GM19239 (cell line): ENCODE data around the gene STAG1.
"Not testable (repeated sequence)": the region's sequence is repeated elsewhere in the genome, so short reads cannot be mapped to it uniquely, and the experiment has no call there.

Source experiments
- DNase-seq: peaks from one replicate; pipeline ENCODE4 v3.0.0; 2011; ENCODE audit warnings: low spot score; ENCODE audit not compliant: insufficient read length
- FAIRE-seq: peaks from 2 replicates; lab custom pipeline; 2011; peaks lifted over from hg19 to GRCh38; lab: Jason Lieb, UNC

Gene STAG1

DNA sequence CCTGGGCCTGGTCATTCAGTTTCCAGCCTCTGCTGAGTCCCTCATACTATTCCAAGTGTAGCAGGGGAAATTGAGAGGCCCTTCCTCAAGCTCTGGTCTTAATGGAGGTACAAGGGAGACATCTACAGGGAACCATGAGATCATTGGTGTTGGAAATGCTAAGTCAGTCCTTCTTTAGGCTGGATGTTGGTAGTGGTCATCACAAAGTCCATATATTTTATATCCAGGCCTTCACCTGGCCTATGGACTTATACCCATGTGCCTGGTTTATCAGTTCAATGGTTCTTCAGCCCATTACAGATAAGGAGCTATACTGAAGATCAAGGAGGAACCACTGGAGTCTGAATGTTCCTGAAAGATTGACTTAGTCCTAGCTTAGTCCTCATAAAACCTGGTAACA, 135.0 kb downstream of the STAG1 start:
- DNase-seq (no peak), FAIRE-seq (no peak)

DNA sequence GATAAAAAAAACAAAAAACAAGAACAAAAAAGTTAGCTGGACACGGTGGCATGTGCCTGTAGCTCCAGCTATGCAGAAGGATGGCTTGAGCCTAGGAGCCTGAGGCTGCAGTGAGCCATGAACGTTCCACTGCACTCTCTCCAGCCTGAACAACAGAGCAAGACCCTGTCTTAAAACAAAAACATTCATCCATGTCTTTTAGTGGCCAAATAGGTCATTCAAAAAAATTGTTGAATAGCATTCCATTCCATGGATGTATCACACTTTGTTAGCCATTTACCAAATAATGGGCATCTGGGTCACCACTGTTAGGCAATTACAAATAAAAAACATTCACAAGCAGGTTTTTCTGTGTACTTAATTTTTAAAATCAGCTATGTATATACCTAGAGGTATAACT, 139.7 kb downstream of the STAG1 start:
- DNase-seq (no peak), FAIRE-seq (peak; percentile 4)

DNA sequence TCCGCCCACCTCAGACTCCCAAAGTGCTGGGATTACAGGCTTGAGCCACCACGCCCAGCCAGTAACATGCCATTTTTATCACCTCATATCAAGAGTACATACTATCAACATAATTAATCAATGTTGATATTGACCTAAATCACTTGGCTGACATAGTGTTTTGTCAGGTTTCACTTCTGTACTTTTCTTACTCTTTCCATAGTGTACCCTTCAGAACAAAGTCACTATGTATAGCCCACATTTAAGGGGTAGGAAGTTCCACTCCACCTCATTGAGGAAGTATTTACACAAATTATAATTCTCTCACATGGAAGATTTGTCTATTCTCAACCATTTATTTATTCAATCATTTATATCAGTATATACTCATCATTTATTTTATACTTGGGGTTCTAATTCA, 145.2 kb downstream of the STAG1 start:
- DNase-seq (no peak), FAIRE-seq (no peak)

DNA sequence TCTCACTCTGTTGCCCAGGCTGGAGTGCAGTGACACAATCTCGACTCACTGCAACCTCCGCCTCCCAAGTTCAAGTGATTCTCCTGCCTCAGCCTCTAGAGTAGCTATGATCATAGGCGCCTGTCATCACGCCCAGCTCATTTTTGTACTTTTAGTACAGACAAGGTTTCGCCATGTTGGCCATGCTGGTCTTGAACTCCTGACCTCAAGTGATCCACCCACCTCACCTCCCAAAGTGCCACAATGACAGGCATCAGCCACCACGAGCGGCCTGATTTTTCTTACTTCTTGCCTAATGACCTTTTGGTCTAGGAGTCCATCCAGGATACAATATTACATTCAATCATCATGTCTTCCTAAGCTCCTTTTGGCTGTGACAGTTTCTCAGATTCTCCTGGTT, 146.0 kb downstream of the STAG1 start:
- not testable (repeated sequence) for FAIRE-seq, DNase-seq

DNA sequence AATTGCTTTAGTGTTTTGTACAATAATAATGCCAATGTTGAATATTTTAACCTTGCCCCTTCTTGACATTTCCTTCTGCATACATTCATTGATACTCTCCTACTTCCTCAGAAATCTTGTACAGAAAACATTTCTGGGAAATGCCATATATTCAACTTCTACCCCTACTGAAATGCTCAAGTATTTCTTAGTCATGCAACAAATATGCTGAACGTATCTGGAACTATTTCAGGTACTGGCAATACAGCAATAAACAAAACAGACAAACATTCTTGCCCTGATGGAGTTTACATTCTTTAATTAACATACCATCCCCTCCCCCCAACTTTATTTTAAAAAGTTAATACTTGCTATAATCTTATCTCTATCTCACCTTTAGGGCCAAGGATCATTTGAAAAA, 147.2 kb downstream of the STAG1 start:
- DNase-seq (no peak), FAIRE-seq (no peak)

DNA sequence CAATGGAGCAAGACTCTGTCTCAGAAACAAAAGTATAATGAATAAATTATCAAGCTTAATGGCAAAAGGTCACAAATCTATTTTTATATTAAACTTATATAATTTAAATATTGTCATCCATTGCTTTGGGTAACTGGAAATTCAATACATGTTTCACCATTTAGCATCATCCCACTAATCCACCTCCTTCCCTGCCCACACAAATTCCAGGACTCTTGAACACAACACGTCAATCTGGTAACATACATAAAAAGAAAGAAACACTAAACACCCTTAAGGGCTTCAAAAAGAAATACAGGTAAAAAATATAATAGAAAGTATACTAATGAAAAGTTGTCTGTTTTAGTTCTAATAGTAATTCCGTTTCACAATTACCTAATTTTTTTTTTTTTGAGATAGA, 149.4 kb downstream of the STAG1 start:
- FAIRE-seq (no peak), DNase-seq (no peak)

DNA sequence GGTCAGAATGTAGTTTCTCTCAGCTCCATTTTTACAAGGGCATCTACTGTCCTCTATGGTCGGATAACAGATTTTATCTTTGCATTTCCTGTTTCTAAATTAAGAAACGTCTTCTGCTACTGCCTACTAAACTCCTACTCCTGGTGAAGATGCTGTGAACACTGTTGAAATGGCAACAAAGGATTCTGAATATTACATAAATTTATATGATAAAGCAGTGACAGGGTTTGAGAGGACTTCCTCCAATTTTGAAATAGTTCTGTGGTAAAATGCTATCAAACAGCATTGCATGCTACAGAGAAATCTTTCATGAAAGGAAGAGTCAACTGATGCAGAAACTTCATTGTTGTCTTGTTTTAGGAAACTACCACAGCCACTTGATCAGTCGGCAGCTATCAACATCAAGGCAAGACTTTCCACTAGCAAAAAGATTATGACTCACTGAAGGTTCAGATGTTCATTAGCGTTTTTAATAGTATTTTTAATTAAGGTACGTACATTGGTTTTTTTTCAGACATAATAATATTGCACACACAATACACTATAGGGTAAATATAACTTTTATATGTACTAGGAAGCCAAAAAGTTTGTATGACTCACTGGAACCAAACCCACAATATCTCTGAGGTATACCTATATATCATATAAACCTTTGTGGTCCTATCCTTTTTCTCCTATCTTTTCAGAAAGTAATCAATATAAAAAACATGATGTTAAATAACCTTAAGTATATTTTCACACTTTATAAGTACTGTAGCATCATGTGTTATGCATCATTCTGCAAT, 156.1 kb downstream of the STAG1 start:
- no peak for FAIRE-seq
- no peak for DNase-seq

DNA sequence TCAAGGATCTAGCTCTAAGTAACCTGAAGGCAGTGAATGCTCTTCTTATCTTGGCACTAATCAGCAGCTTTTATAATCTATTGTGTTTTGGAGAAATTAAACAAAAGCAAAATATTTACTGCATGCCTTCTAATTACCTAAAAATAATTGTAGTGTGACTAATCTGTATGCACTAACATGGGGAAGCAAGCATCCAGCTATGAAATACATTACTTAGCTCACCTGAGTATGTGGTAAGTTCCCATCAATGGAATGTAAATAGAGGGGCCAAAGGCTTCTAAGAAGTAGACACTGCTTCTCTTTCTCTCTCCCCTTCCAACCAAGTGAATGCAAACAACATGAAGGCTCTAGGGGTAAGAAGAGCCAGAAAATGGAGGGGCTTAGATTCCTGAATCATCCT, 165.6 kb downstream of the STAG1 start:
- no peak for DNase-seq
- no peak for FAIRE-seq

DNA sequence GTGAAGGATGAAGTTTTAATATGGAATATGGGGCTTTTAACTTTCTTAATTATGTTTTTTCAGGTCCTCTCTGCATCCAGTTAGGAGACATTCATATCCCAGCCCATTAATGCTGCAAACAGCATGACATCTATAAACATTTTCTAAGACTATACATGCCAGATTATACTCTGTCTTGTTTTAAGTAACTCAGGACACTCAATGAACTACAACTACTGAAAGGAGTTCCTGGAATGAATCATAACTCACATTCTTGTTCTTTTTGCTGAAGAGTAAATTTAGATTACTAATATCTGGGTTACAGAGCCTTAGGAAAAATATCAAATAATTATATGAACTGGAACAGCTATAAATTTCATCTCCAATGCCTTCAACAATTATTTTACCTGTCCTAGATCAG, 167.4 kb downstream of the STAG1 start:
- FAIRE-seq (no peak), DNase-seq (no peak)

DNA sequence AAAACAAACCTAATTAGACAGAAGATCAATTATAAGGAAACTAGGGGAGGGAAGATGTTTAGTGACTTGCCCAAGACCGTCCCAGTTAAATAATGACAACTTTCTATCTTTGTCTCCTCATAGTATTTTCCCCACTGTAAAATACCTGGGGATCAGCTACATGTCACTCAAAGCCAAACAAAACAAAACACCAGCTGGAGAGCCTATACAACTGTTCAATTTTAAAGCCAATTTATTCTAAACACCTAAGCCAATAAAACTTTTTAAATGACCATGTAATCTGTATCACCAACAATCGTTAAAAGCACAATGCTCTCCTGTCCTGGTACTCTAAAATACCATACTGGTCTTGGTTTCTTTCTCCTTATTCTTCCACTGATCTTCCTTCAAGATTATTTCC, 168.4 kb downstream of the STAG1 start:
- no peak for FAIRE-seq

DNA sequence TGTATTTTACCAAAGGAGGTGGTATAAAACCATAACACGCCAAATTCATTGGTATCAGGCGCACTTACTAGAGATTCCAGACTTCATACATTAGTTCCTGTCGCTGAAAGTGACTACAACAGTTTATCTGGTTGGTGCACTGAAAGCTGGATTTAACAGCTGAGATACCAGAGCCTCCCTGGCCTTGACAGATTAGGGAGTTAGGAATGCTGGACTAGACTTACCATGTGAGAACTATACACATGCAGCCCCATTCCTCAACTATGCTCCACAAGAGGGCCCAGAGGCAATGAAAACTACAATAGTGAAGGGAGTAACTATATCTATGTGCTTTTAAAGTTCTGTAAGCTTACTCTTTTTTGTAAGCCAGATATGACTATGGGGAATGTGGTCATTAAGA, 174.4 kb downstream of the STAG1 start:
- FAIRE-seq (no peak), DNase-seq (no peak)

More for the DNA sequence above, 168.4 kb downstream of the STAG1 start:
- no peak for DNase-seq

DNA sequence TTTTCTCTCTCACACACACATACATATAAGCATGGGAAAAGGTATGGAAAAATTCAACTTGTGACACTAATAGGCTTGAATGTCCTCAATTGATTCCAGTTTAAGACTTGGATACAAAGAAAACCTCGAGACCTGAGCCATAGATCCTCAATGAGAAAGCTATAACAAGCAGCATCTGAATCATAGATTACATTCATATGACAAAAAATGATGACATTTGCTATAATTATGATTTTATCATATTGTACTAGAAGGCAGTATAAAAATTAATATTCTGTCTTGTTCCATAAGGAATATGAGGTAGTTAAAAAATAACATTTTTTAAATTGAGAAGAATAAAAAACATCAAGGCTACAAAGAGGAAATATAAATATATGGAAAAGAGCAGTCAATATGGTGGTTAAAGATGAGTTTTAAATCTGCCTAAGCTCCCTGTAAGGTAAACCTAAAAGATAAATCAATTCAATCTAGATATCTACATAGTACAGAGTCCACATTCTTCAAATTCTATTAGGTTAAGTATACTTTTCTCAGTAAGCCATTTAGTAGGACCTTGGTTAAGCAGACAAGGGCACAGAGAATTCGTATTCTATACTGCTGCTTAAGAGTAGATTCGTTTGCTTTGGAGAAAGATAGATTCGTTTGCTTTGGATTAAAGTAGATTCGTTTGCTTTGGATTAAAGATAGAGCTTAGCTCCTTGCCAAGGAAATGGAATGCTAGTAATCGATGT, 175.7 kb downstream of the STAG1 start:
- no peak for DNase-seq
- FAIRE-seq, result no peak

DNA sequence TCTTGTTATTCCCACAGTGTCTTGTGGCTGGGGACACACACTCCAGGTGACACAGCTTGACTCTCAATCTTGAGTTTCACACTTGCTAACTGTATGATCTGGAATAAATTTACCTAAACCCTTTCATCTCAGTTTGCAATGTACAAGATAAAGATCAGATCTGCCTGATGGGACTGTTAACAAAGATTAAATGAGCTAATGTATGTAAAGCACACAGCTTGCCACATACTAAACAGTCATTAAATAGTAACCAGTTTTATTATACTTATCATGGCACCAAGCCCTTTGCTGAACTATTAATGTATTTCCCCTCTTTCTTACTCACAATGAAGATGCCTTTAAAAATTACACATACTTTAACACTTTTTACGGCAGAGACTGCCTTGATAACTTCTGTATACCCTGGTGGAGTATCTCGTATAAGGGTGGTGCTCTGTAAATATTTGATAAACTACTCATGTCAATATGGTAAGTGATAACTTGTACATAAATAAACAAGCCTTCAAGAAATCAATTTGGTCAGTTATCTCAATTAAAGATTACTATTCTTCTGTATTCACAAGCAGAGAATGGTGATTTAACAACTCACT, 184.5 kb downstream of the STAG1 start:
- FAIRE-seq (no peak), DNase-seq (no peak)

DNA sequence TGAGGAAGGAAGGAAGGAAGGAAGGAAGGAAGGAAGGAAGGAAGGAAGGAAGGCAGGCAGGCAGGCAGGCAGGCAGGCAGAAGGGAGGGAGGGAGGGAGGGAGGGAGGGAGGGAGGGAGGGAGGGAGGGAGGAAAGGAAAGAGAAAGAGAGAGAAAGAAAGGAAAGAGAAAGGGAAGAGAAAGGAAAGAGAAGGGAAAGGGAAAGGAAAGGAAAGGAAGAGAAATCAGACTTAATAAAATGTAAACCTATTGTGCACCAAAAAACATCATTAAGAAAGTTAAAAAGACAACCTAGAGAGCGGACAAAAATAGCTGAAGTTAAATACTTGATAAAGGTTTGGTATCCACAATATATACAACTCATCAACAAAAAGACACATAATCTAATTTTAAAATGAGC, 187.2 kb downstream of the STAG1 start:
- not testable (repeated sequence) for DNase-seq
- FAIRE-seq, result peak; percentile 65

DNA sequence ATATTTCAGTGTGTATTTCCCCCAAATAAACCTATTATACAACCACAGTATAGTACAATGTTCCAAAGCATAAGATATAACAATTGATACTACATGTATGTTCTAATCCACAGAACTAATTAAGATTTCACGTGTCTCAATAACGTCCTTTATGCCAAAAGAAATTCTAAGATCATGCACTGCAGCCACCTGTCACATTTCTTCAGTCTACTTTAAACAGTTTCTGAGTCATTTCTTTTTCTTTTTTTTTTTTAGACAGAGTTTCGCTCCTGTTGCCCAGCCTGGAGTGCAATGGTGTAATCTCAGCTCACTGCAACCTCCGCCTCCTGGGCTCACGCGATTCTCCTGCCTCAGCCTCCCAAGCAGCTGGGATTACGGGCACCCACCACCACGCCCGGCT, 190.2 kb downstream of the STAG1 start:
- DNase-seq (no peak), FAIRE-seq (no peak)

DNA sequence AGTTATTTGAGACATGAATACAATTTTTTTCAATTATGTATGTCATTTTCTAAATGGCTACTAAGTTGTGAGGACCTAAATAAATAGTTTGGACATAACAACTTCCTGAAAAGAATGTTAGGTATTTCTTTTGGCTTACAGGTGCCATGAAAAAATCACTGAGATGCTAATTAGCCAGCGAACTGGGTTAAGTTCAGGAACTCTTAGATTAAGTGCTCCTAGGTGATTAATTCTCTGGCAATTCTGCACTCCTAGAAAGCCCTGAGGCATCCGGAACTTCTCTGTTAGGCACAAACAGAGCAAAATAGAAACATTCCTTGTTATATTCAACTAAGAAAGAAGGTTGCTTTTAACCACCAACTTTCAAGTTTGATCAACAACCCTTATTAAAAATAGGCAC, 192.3 kb downstream of the STAG1 start:
- DNase-seq (no peak), FAIRE-seq (peak; percentile 47)

DNA sequence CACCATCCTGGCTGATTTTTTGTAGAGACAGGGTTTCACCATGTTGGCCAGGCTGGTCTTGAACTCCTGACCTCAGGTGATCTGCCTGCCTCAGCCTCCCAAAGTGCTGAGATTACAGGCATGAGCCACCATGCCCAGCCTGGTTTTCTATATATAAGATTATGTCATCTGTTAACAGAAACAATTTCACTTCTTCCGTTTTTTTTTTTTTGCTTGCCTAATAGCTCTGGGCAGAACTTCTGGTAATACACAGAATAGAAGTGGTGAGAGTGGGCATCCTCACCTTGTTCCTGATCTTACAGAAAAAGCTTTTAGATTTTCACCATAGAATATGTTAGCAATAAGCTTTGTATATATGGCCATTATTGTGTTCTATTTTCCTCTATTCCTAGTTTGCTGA, 202.7 kb downstream of the STAG1 start:
- DNase-seq, result not testable (repeated sequence)
- FAIRE-seq, result peak; percentile 21

DNA sequence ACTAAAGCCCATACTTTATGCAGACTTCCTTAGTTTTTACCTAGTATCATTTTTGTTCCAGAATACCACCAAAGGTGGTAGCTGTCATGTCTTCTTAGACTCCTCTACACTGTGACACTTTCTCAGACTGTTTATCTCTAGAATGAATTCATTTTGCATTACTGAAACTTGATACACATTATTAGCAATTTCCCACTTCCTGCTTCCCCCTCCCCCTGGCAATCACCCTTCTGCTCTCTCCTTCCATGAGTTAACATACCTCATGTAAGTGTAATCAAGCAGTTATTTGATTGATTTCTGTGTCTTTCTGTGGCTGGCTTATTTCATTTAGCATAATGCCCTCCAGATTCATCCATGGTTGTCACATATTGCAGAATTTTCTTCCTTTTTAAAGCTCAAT, 204.9 kb downstream of the STAG1 start:
- no peak for FAIRE-seq
- no peak for DNase-seq

DNA sequence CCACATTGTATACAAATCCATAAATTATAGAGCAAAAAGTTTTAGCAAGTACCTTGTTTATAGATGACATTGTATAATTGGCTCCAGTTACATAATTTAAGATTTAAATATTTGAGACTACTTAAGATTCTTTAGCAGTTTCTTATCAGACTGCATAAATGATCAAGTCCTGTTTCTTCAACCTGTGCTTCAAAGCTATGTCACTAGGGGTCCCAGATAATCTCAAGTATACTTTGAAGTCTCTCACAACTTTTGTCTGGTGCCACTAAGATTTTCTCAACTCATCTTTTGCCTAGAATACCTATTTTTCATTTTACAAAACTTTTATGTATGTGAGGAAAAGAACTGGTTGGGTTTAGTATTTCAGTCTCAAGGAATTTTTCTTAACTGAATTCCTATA, 205.5 kb downstream of the STAG1 start:
- no peak for DNase-seq
- peak; percentile 83 for FAIRE-seq

DNA sequence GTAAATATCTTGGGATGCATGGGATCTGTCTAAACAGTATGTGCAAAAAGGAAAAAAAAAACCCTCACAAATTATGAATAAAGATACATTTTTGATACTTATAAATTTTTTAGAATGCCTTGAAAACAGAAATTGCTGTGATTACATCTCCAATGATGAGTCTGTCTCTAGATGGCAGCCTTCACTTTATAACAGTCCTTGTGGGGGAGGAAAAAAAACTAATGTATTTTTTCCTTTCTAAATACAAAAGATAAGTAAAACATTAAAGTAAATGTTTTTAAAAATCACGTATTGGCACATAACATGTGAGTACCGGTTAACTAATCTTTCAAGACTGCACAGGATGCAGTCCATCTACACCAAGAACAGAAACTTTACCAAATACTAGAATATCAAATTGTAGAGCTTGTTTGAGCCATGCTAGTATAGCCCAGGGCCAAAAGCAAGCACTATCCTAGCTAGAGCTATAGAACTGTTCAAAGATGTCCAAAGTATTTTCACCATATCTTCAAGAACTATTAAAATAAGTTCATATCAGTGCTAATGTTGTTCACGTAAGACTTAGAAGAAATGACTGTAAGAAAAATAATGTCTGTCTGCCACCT, 206.4 kb downstream of the STAG1 start:
- peak; percentile 40 for FAIRE-seq

DNA sequence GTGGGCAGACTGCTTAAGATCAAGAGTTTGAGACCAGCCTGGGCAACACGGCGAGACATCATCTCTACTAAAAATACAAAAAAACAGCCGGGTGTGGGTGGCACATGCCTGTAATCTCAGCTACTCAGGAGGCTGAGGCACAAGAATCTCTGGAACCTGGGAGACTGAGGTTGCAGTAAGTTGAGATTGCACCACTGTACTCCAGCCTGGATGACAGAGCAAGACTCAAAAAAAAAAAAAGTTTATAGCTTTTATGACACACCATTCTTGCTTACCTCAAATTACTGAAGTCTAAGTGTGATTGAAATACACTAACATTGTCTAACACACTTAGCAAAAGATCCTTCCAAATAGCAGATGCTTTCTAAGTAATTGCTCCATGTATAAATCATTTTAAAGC, 207.6 kb downstream of the STAG1 start:
- FAIRE-seq (no peak), DNase-seq (no peak)

More for the DNA sequence above, 206.4 kb downstream of the STAG1 start:
- no peak for DNase-seq
